BJ (cell line): ENCODE results near the gene KCNQ1. TPM values are rescaled to one million over a fixed set of nuclear protein-coding genes. Genes with fewer than 3 reads are reported as not detected.

Source experiments
- CTCF ChIA-PET: fragments of 350-600 bp; formaldehyde crosslinking; extraction: SDS; loops from one replicate; lab custom pipeline; 2021; ENCODE audit warnings: antibody characterized with exemption, inconsistent platforms; lab: Yijun Ruan, JAX
- POLR2A ChIA-PET: fragments of 300-600 bp; sonication (Branson Sonifier 250); formaldehyde crosslinking; extraction: SDS; loops from one replicate; lab custom pipeline; 2021; ENCODE audit warnings: antibody characterized with exemption; lab: Charles Lee
- DNase-seq: peaks from one replicate; pipeline ENCODE4 v3.0.0-alpha.2; 2011; ENCODE audit warnings: low read depth
- H3K27me3 ChIP-seq: 2 replicates; pipeline ENCODE4 v1.6.0; 2011; ENCODE audit warnings: low read length; ENCODE audit not compliant: control insufficient read depth, insufficient read depth
- H3K36me3 ChIP-seq: 2 replicates; pipeline ENCODE4 v1.5.1; 2011; ENCODE audit warnings: low read length; ENCODE audit not compliant: control insufficient read depth, insufficient read depth
- H3K4me3 ChIP-seq: 2 replicates; pipeline ENCODE4 v1.5.1; 2011; ENCODE audit warnings: low read depth, mild to moderate bottlenecking, control low read depth, low read length
- CTCF ChIP-seq: IDR thresholded peaks from 2 replicates; pipeline ENCODE4 v1.5.1; 2011; ENCODE audit warnings: low read depth, mild to moderate bottlenecking, control low read depth, inconsistent platforms, low read length, moderate library complexity; ENCODE audit not compliant: insufficient read depth
- polyA plus RNA-seq: library from polyadenylated mRNA; depleted of rRNA; stranded (reverse); fragments of >200 nt; gene quantifications from 2 replicates; pipeline ENCODE4 v1.2.3, GENCODE V29; 2011

Gene KCNQ1
- polyA plus RNA-seq, 1 experiment = not detected

DNA sequence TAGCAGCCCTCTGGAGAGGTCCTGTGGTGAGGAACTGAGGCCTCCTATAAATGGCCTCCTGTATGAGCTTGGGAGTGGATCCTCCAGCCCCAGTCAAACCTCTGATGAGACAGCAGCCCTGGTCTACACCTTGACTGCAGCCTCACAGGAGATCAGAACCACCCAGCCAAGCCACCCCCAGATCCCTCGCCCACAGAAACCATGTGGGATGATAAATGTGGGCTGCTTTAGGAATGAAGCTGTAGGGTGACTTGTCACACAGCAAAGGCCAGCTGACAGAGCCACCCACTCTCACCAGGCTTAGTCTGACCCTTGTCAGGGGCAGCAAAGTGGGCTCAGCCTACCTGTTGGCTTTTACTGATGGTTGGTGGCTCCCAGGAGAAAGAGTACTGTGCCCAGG is 261.5 kb downstream of the KCNQ1 start:
- TF ChIP-seq CTCF = no peak
- no peak overlapping the region for H3K4me3 ChIP-seq
- H3K36me3 ChIP-seq = no peaks in the 10 kb centered on the region
- no peak for DNase-seq
- peaks cover 14% of the 10 kb centered on the region for H3K27me3 ChIP-seq
- POLR2A ChIA-PET = no interaction called here
- CTCF ChIA-PET = no interaction called here

DNA sequence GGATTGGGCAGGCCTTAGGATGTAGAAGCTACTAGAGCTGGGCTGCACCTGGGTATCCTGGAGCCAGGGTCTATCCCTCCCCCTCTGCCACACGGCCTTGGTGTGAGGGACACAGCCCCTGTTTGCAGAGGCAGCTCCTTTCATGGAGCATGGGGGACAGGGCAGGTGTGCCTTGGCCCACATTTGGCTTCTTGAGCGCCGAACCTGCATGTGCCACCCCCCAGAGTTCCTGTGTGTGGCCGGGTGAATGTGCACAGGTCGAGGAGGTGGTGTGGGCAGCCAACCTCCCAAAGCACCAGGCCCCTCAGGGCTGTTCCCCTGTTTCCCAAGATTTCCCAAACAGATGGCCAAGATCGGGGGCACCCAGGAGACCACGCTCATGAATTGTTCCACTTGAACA is 262.9 kb downstream of the KCNQ1 start:
- Histone ChIP-seq H3K27me3 (peaks cover 18% of the 10 kb centered on the region), H3K4me3 (no peak overlapping the region), H3K36me3 (no peaks in the 10 kb centered on the region)
- CTCF ChIA-PET = interaction anchor here (0.7 to 1.7 kb wide), 2 partner anchors 29 to 175 kb away, joined by 3 read pairs; no protein-coding TSS in a partner anchor
- no peak for TF ChIP-seq CTCF
- POLR2A ChIA-PET = no interaction called here
- DNase-seq = no peak

DNA sequence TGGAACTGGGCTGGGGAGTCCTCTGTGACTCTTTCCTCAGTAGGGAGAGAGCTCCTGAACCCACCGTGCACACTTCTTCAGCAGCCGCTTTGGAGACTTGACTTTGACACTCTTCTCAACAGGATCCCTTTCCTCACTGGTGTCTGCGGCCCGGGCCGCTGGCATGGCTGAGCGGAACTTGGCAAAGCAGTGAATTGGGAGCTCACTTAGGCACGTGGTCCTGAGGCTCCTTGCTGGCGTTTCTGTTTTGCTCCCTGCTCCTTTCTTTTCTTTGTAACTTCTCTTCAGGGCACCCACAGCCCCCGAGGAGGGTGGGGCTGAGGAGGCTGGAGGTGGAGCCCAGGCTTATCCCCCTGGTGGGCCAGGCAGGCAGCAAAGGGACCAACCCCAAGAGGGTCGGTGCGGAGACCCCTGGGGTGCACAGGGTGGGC is 263.4 kb downstream of the KCNQ1 start:
- TF ChIP-seq CTCF = no peak
- ChIA-PET POLR2A (no interaction called here), CTCF (interaction anchor here (1.7 kb wide), 1 partner anchor 175 kb away, joined by 3 read pairs; no protein-coding TSS in a partner anchor)
- Histone ChIP-seq H3K36me3 (no peaks in the 10 kb centered on the region), H3K27me3 (peaks cover 19% of the 10 kb centered on the region), H3K4me3 (no peak overlapping the region)
- no peak for DNase-seq

GRCh38 chr11:2708757-2709281 is 264.0 kb downstream of the KCNQ1 start:
- ChIA-PET POLR2A (no interaction called here), CTCF (interaction anchor here (0.9 to 1.7 kb wide), 2 partner anchors 33 to 176 kb away, joined by 3 read pairs; no protein-coding TSS in a partner anchor)
- Histone ChIP-seq H3K4me3 (no peak overlapping the region), H3K27me3 (peaks cover 18% of the 10 kb centered on the region), H3K36me3 (no peaks in the 10 kb centered on the region)
- no peak for DNase-seq
- TF ChIP-seq CTCF = no peak

DNA sequence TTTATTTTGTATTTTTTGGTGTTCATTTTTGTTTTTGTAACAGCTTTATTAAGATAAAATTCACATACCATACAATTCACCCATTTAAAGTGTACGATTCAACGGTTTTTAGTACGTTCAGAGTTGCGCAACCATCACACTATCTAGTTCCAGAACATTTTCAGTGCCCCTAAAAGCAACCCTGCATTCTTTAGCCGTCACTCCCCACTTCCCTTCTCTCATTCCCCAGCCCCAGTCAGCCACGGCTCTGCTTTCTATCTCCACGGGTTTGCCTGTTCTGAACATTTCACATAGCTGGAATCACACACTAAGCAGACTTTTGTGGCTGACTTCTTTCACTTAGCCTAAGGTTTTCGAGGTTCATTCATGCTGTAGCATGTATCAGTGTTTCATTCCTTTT is 264.6 kb downstream of the KCNQ1 start:
- no peak overlapping the region for H3K4me3 ChIP-seq
- no peak for TF ChIP-seq CTCF
- DNase-seq = no peak

More for the DNA sequence above, 264.6 kb downstream of the KCNQ1 start:
- no peaks in the 10 kb centered on the region for H3K36me3 ChIP-seq
- H3K27me3 ChIP-seq = peaks cover 20% of the 10 kb centered on the region
- ChIA-PET POLR2A (no interaction called here), CTCF (interaction anchor here (0.9 kb wide), 1 partner anchor 33 kb away, joined by 3 read pairs; no protein-coding TSS in a partner anchor)
